ENCODE results near the gene ID2.

ID2 gene

DNA sequence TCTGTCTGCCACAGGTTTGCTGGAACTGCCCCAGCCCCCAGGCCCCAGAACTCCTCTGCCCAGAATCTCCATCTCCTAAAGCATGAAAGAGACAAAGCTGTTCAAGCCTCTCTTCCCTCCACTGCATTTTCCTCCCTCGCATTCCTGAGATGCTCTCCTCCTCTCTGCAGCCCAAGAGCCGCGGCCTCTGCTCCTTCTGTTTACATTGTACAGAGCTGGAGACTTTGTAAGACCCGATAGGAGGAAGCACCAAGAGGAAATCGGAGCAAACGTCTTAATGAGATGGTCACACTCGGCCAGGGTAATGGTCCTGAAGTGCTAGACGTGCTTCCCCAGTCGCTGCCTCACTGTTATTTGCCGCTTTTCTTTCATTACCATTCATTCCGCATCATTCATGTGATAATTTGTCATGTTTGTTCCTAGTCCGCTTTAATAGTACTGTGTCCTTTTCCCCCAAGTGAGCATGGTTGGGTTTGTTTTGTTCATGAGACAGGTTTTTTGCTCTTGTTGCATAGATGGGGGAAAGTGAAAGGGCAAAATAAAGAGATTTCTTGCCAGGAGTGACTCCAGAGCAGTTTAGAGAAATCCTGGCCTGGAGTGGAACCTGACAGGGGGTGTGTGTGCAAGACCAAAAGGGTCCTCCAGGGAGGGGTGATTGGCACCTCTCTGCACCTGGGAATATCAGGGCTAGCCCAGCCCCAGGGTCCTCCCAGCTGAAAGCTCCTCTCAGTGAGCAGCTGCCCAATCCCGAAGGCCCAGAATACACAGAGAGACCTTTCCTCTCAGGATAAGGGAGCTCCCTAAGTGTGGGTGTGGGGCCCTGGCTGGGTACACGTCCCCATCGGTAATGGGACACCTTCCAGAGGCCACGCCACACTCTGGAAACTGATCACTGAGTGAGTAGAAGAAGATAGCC lies 44.9 kb upstream of the ID2 start:
- TF ChIP-seq CTCF (IDR thresholded peaks at IDR 0.05; ENCODE audit: low read depth, low read length), result no peak
- peak overlapping the region; percentile 17; the same call in 1 of the 2 replicates for H3K4me3 ChIP-seq (ENCODE audit: low read depth, low read length)

- H3K4me3 ChIP-seq (ENCODE audit: low read depth, low read length), result no peak overlapping the region
- TF ChIP-seq CTCF (IDR thresholded peaks at IDR 0.05; ENCODE audit: low read depth, low read length), result no peak
Observed at GRCh38 chr2:8638327-8638726, 43.5 kb upstream of the ID2 start.

DNA sequence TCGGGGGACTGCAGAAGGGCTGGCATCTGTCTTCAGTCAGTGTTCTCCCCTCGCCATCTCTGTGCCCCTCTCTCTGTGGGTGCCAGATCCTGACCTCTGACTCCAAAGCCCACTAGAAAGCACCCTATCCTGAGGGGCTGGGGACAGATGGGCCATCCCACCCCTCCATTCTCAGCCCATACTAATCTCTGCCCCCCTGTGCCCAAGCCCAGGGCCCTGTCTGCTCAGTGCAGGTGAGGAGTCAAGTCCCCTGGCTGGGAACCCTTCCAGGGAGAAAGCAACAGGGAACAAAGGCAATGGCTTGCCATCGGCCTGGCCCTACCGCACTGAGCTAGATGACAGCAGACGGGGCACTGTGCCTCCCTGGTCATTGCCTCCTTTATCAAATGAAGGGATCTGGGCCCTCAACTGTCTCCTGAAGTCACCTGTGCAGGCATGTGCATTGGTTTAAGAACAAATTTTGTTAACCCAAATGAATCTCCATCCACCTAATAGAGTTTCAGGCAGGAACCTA lies 42.7 kb upstream of the ID2 start:
- H3K4me3 ChIP-seq (ENCODE audit: low read depth, low read length), result no peak overlapping the region
- TF ChIP-seq CTCF (IDR thresholded peaks at IDR 0.05; ENCODE audit: low read depth, low read length), result no peak

GRCh38 chr2:8640498-8640897 lies 41.4 kb upstream of the ID2 start:
- no peak overlapping the region for H3K4me3 ChIP-seq (ENCODE audit: low read depth, low read length)
- TF ChIP-seq CTCF (IDR thresholded peaks at IDR 0.05; ENCODE audit: low read depth, low read length), result no peak

- no peak for TF ChIP-seq CTCF (IDR thresholded peaks at IDR 0.05; ENCODE audit: low read depth, low read length)
- H3K4me3 ChIP-seq (ENCODE audit: low read depth, low read length), result no peak overlapping the region
Observed at GRCh38 chr2:8641301-8641965, 40.4 kb upstream of the ID2 start.

- no peak overlapping the region for H3K4me3 ChIP-seq (ENCODE audit: low read depth, low read length)
- TF ChIP-seq CTCF (IDR thresholded peaks at IDR 0.05; ENCODE audit: low read depth, low read length), result no peak
Observed at GRCh38 chr2:8642366-8643068, 39.3 kb upstream of the ID2 start.
